HepG2 (cell line): ENCODE results near the gene LYRM2. TPM values are rescaled to one million over a fixed set of nuclear protein-coding genes. Genes with fewer than 3 reads are reported as not detected.

Experiments
- ATAC-seq: fragments of 200-7000 bp; cut with Tn5 transposase; 3 replicates; pipeline ENCODE4 v1.9.1; 2020; ENCODE audit warnings: mild to moderate bottlenecking, moderate library complexity
- BruUV-seq: library from RNA; stranded (reverse); fragments of 400-500 nt; replicated peaks from 2 replicates; lab custom pipeline; 2021; lab: Mats Ljungman, UMichigan
- CTCF ChIA-PET: fragments of 300-600 bp; formaldehyde crosslinking; extraction: SDS; loops from one replicate; lab custom pipeline; 2021; ENCODE audit warnings: low total read pairs, inconsistent platforms, low intra/inter-chr PET ratio; lab: Yijun Ruan, JAX
- POLR2A ChIA-PET: fragments of 350-600 bp; sonication (Branson Sonifier 250); formaldehyde crosslinking; loops from one replicate; lab custom pipeline; 2020; ENCODE audit warnings: antibody characterized with exemption, inconsistent platforms; lab: Yijun Ruan, JAX
- DNase-seq: peaks from one replicate; pipeline ENCODE4 v3.0.0-alpha.2; 2015; ENCODE audit warnings: low spot score
- FAIRE-seq: peaks from 3 replicates; lab custom pipeline; 2011; peaks lifted over from hg19 to GRCh38; lab: Jason Lieb, UNC
- H2AFZ ChIP-seq: one replicate; pipeline ENCODE4 v1.6.1; 2011; ENCODE audit warnings: low read length, inconsistent platforms
- H3K27ac ChIP-seq: fragments of 300-600 bp; 3 replicates; pipeline ENCODE4 v1.8.0; 2011; ENCODE audit warnings: mixed run types, mild to moderate bottlenecking, mixed read lengths, low read length, inconsistent platforms; ENCODE audit not compliant: insufficient read depth; ENCODE audit errors: extremely low read length
- H3K27me3 ChIP-seq, 2 experiments: fragments of 200-600 bp in 1 of 2; 2 replicates in 1 of 2; 3 replicates in 1 of 2; pipeline versions ENCODE4 v1.6.0 to v1.8.0; 2011; ENCODE audit warnings: low read length in 2 of 2, mild to moderate bottlenecking in 2 of 2, moderate library complexity in 2 of 2, inconsistent platforms in 1 of 2; ENCODE audit not compliant: insufficient read depth in 2 of 2, control insufficient read depth in 1 of 2
- H3K36me3 ChIP-seq, 2 experiments: fragments of 200-600 bp in 1 of 2; replicated peaks in 1 of 2; 2 replicates in 1 of 2; 3 replicates in 1 of 2; pipeline versions ENCODE4 v1.5.1 to v1.8.0; 2011; ENCODE audit warnings: low read length in 2 of 2, inconsistent platforms in 1 of 2; ENCODE audit not compliant: insufficient read depth in 2 of 2, control insufficient read depth in 1 of 2
- H3K4me1 ChIP-seq: 2 replicates; pipeline ENCODE4 v1.5.1; 2012; ENCODE audit warnings: low read length, inconsistent platforms; ENCODE audit not compliant: insufficient read depth
- H3K4me2 ChIP-seq: 2 replicates; pipeline ENCODE4 v1.6.0; 2011; ENCODE audit warnings: low read depth, low read length, inconsistent platforms
- H3K4me3 ChIP-seq, 3 experiments: fragments of 200-600 bp in 1 of 3; sonication (generic), shearing (Covaris generic) in 1 of 3; replicated peaks in 1 of 3; 2 replicates each; pipeline ENCODE4 v1.5.1; 2011 to 2016; ENCODE audit warnings: low read length in 3 of 3, inconsistent platforms in 2 of 3, low read depth in 2 of 3, mild to moderate bottlenecking in 2 of 3, control low read depth in 1 of 3, mixed read lengths in 1 of 3; ENCODE audit not compliant: insufficient read depth in 1 of 3
- H3K79me2 ChIP-seq: one replicate; pipeline ENCODE4 v1.6.1; 2011; ENCODE audit warnings: low read length, inconsistent platforms; ENCODE audit not compliant: insufficient read depth
- H3K9ac ChIP-seq: 2 replicates; pipeline ENCODE4 v1.6.0; 2011; ENCODE audit warnings: mild to moderate bottlenecking, low read depth, low read length, inconsistent platforms; ENCODE audit not compliant: insufficient read depth
- H3K9me3 ChIP-seq: 2 replicates; pipeline ENCODE4 v1.5.1; 2012; ENCODE audit warnings: mild to moderate bottlenecking, low read length
- H4K20me1 ChIP-seq: 2 replicates; pipeline ENCODE4 v1.6.0; 2011; ENCODE audit warnings: inconsistent platforms, mild to moderate bottlenecking, low read length, moderate library complexity; ENCODE audit not compliant: insufficient read depth
- ERF ChIP-seq: IDR thresholded peaks from 2 replicates; pipeline ENCODE4 v1.6.1; 2018; ENCODE audit warnings: missing biosample characterization, missing genetic modification reagents
- HHEX ChIP-seq: IDR thresholded peaks from 2 replicates; pipeline ENCODE4 v1.6.1; 2016; ENCODE audit warnings: control low read depth
- HIC2 ChIP-seq: sonication (generic); formaldehyde crosslinking; IDR thresholded peaks from 2 replicates; pipeline ENCODE4 v1.9.0; 2022; ENCODE audit warnings: low read depth, missing genetic modification reagents
- IKZF5 ChIP-seq: IDR thresholded peaks from 2 replicates; pipeline ENCODE4 v1.6.1; 2018; ENCODE audit warnings: missing genetic modification reagents, mild to moderate bottlenecking, missing compliant biosample characterization
- JUN ChIP-seq: sonication (generic); formaldehyde crosslinking; IDR thresholded peaks from 2 replicates; pipeline ENCODE4 v1.4.0; 2020; ENCODE audit warnings: mild to moderate bottlenecking, missing genetic modification reagents
- KMT2B ChIP-seq: IDR thresholded peaks from 2 replicates; pipeline ENCODE4 v1.6.1; 2016; ENCODE audit warnings: missing genetic modification reagents, missing compliant biosample characterization
- NR2F2 ChIP-seq: IDR thresholded peaks from 2 replicates; pipeline ENCODE4 v1.6.1; 2012; ENCODE audit warnings: low read depth, inconsistent platforms, borderline replicate concordance
- PAWR ChIP-seq: sonication (generic); formaldehyde crosslinking; IDR thresholded peaks from 2 replicates; pipeline ENCODE4 v1.4.0; 2020; ENCODE audit warnings: missing genetic modification reagents, mild to moderate bottlenecking, borderline replicate concordance
- POGZ ChIP-seq: sonication (generic); formaldehyde crosslinking; IDR thresholded peaks from 2 replicates; pipeline ENCODE4 v1.4.0; 2020; ENCODE audit warnings: mild to moderate bottlenecking, missing genetic modification reagents
- U2AF2 ChIP-seq: fragments of 200-400 bp; formaldehyde crosslinking; IDR thresholded peaks from 2 replicates; pipeline ENCODE4 v1.6.1; 2017; ENCODE audit warnings: low read depth, mild to moderate bottlenecking, low read length
- ZFX ChIP-seq: sonication (generic); formaldehyde crosslinking; IDR thresholded peaks from 2 replicates; pipeline ENCODE4 v1.4.0; 2020; ENCODE audit warnings: mild to moderate bottlenecking, low read depth, missing genetic modification reagents, moderate library complexity
- ZNF296 ChIP-seq: sonication (generic); formaldehyde crosslinking; conservative IDR thresholded peaks from 2 replicates; pipeline ENCODE4 v1.5.0; 2020; ENCODE audit warnings: mild to moderate bottlenecking, missing genetic modification reagents
- ZNF34 ChIP-seq: sonication (generic); formaldehyde crosslinking; IDR thresholded peaks from 2 replicates; pipeline ENCODE4 v1.4.0; 2020; ENCODE audit warnings: mild to moderate bottlenecking, missing genetic modification reagents, borderline replicate concordance
- ZNF362 ChIP-seq: sonication (generic); formaldehyde crosslinking; IDR thresholded peaks from 2 replicates; pipeline ENCODE4 v1.4.0; 2020; ENCODE audit warnings: missing genetic modification reagents, mild to moderate bottlenecking, borderline replicate concordance
- WGBS: methylation state at CpG from one replicate; pipeline ENCODE4 v1.1.6; 2017; ENCODE audit warnings: low lambda C conversion rate; 5-methylcytosine and 5-hydroxymethylcytosine counted together
- in situ Hi-C: cut with HindIII; loops from 2 replicates; pipeline ENCODE4 v1.10.0; 2017; ENCODE audit warnings: low pct_unique_long_range_greater_than_20kb; ENCODE audit not compliant: extremely low pct_ligation_motif_present
- intact Hi-C: fragments of 100-400 bp; cut with micrococcal nuclease; formaldehyde crosslinking; loops from one replicate; pipeline ENCODE4 v1.10.0; 2022; ENCODE audit not compliant: unreplicated experiment
- polyA plus RNA-seq, 8 experiments: library from polyadenylated mRNA; depleted of rRNA in 3 of 8; stranded (reverse) in 7 of 8; unstranded in 1 of 8; fragments of >200 nt; fragmentation: Illumina TruSeq in 4 of 8; extraction: Trizol in 4 of 8; gene quantifications; 2 replicates each; pipeline versions ENCODE4 v1.2.1 to v1.2.3, GENCODE V29; 2011 to 2016; ENCODE audit warnings: low read depth in 4 of 8, missing spikeins in 1 of 8, mixed read lengths in 1 of 8; ENCODE audit not compliant: insufficient read depth in 1 of 8
- total RNA-seq, 5 experiments: library from RNA; depleted of rRNA; stranded (reverse); fragments of >200 nt; fragmentation: Illumina TruSeq; extraction: Trizol; gene quantifications; 2 replicates each; pipeline ENCODE4 v1.2.3, GENCODE V29; 2016; ENCODE audit warnings: low read depth in 1 of 5
- TF ChIP-seq, protein P1 (sequence below): sonication (generic); formaldehyde crosslinking; IDR thresholded peaks from 2 replicates; pipeline ENCODE4 v1.5.0; 2020; ENCODE audit warnings: missing genetic modification reagents

Gene LYRM2
- total and polyA plus RNA-seq, 2 of the 13 experiments (the other 11 are each of a cell fraction or from before 2014, with no cell fraction given) = 17.8 to 32.6 TPM

- no peak overlapping the region for H3K27ac ChIP-seq
- H3K4me2 ChIP-seq = no peak overlapping the region
- H3K9ac ChIP-seq = no peak overlapping the region
- H3K36me3 ChIP-seq = no peaks in the 10 kb centered on the region
- 0% methylated on average over 1 of the region's 5 CpGs for WGBS
- TF ChIP-seq ZNF296 (CRISPR knock-in tag) (no peak), JUN (CRISPR knock-in tag) (no peak), ZNF362 (CRISPR knock-in tag) (no peak), ERF (CRISPR knock-in tag) (no peak), HHEX (CRISPR knock-in tag) (no peak), KMT2B (CRISPR knock-in tag) (no peak), IKZF5 (no peak), NR2F2 (no peak), PAWR (CRISPR knock-in tag) (no peak), ZNF34 (CRISPR knock-in tag) (no peak), HIC2 (CRISPR knock-in tag) (no peak), U2AF2 (no peak), ZFX (no peak), POGZ (no peak)
- TF ChIP-seq, protein P1, sequence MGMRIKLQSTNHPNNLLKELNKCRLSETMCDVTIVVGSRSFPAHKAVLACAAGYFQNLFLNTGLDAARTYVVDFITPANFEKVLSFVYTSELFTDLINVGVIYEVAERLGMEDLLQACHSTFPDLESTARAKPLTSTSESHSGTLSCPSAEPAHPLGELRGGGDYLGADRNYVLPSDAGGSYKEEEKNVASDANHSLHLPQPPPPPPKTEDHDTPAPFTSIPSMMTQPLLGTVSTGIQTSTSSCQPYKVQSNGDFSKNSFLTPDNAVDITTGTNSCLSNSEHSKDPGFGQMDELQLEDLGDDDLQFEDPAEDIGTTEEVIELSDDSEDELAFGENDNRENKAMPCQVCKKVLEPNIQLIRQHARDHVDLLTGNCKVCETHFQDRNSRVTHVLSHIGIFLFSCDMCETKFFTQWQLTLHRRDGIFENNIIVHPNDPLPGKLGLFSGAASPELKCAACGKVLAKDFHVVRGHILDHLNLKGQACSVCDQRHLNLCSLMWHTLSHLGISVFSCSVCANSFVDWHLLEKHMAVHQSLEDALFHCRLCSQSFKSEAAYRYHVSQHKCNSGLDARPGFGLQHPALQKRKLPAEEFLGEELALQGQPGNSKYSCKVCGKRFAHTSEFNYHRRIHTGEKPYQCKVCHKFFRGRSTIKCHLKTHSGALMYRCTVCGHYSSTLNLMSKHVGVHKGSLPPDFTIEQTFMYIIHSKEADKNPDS (CRISPR knock-in tag) = no peak
- no peaks in the 10 kb centered on the region for H4K20me1 ChIP-seq
- ATAC-seq (no peak), FAIRE-seq (no peak), DNase-seq (no peak)
- CTCF ChIA-PET = no interaction called here
- no peaks in the 10 kb centered on the region for H3K79me2 ChIP-seq
- H3K4me1 ChIP-seq = no peaks in the 10 kb centered on the region
- POLR2A ChIA-PET = no interaction called here
- H3K4me3 ChIP-seq = no peak overlapping the region
- in situ Hi-C loops = no loop called here
- H3K27me3 ChIP-seq = peaks cover 0 to 6% of the 10 kb centered on the region in 2 experiments; a peak in 1 of 5 replicates
- no TSS peak for BruUV-seq
- H2AFZ ChIP-seq = no peak overlapping the region
- intact Hi-C loops = no loop called here
- H3K9me3 ChIP-seq = no peaks in the 10 kb centered on the region
Measured at GRCh38 chr6:89616531-89616930, 22.0 kb downstream of the LYRM2 start.
